Stimulated activated CD8-positive, alpha-beta memory T cell treated with anti-CD3 and anti-CD28 coated beads, Interleukin-12 subunit alpha, Interleukin-12 subunit beta, amount 100 ng/mL, for 4 hours (primary cell): ENCODE data around the gene ALOX12B.
"Not testable (repeated sequence)": the region's sequence is repeated elsewhere in the genome, so short reads cannot be mapped to it uniquely, and the experiment has no call there.

Experiments used
- DNase-seq: peaks from one replicate; pipeline ENCODE4 v3.0.0-alpha.2; 2020; ENCODE audit warnings: low read depth

ALOX12B gene

DNA sequence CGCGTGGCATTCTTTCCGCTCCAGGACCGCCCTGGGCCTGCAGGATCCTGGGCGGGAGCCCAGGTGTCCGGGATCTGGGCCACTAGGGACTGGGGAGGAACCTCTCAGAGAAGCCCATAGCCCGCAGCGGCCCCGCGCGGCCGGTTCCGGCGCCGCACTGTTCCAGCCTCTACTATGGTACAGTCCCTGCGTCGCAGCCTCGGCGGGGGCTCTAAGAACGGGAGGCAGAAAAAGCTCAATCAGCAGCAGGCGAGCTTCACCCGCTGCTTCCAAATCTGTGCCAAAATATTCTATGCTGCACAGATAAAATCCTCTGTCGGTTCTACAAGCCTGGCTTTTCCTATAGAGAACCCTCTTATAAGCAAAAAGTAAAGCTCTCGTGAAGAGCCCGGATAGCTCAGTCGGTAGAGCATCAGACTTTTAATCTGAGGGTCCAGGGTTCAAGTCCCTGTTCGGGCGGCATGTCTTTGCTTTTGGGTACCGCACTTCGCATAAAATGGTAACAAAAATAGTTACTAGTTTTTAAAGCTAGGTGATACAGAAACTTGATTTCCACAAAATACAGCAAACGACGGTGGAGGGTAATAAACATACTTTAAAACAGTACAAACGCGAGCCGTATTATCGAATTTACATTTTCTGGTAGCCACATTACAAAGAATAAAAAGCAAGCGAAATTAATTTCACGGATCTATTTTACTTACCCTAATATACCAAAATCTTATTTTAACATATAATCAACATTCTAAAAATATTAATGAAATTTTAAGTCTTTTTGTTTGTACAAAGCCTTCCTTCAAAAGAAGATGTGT lies 31.5 kb upstream of the ALOX12B start:
- peak; percentile 75 for DNase-seq

DNA sequence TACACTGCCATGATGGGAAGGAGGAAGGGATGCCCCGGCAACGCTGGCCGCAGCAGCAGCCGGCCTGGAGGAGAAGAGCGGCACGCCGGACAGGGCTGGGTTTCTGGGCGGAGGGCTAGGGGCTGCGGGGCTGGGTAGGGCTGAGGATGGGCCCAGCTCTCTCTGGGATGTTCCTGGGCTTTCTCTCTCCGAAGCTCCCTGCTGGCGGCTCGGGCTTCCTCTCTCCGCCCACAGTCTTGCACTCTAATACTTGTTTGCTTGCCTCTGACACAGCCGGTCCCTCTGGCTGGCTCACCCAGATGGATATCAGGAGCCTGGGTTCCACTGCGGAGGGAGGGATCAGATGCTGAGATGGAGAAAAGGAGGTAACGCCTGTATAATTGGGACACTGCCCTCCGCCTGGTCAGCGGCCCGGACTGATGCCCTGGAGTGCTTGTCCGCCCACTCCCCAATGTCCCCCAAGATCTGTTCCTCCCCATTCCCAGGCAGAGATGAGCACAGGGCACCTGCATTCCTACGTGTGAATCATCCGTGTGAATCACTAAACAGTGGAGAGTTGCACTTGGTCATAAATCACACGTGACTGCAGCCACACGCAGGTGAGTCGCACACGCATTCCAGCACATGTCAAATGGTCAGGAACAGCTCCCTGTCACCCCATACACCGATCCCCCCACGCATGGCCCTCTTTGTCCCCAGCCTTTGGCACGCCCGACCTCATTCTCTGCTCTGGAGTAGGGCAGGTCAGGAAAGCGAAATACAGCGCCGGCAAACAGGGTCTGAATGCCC lies 30.7 kb upstream of the ALOX12B start, which contains the start of gene ALOXE3:
TSS of gene ALOXE3 (minus strand) at position 535 of the 789 bp plus-strand sequence. CDS start at position 11, 524 bp downstream.
- no peak for DNase-seq

DNA sequence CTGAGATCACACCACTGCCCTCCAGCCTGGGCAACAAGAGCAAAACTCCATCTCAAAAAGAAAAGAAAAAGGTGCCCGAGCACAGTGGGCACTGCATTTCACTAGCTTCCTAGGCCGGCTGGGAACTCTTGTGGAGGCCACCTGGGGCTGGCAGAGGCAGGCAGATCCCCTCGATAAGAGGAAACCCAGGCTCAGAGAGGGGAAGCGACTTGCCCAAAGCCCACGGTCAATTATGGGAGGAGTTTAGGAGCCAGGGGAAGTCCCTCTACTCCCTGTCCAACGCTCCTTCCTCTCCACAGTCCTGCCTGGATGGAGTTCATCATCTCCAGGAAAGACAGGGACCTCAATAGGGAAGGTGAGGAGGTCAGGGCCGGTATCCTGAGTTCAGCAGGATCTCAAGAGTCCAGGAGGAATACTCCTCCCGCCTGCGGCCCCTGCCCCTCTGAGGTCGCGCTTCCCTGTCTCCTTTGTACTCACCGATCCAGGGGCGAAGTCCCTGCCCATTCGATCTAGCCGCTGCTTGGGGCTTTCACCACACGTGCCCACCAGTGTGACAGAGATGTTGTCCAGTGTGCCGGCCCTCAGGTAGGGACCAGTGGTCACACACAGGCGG lies 30.0 kb upstream of the ALOX12B start:
- DNase-seq, result no peak

DNA sequence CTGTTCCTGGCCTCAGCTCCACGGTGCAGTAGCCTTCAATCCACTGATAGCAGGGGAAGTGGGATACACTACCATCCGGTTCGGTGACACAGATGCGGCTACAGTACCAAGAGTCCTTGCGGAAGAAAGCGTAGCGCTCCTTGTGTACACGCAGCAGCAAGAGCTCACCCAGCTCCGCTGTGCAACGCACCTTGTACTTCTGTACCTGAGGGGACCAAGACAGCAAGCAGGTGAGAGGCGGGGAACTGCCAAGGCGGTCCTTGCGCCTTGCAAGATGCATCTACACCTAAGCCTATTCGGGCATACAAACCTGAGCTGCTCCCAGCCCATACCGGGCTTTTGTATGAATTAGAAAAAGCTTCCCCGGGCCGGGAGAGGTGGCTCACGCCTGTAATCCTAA lies 29.3 kb upstream of the ALOX12B start:
- DNase-seq, result no peak

DNA sequence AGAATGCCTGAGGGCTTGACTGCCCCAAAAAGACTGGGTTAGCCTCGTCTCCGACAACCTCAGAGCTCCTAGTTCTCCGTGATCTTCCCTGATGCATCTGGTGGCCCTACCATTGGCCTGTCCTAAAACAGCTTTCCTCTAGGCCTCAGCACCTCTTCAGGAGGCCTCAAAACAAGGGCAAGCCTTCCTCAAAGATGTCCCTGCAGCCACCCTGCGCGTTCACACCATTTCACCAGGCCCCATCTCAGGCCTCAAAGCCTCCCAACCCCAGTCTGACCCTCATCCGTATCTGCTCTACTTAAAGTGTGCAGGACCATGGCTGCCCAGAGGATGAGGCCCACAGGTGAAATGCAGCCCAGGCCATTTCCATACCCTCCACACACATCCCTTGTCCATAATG lies 23.4 kb upstream of the ALOX12B start:
- no peak for DNase-seq

DNA sequence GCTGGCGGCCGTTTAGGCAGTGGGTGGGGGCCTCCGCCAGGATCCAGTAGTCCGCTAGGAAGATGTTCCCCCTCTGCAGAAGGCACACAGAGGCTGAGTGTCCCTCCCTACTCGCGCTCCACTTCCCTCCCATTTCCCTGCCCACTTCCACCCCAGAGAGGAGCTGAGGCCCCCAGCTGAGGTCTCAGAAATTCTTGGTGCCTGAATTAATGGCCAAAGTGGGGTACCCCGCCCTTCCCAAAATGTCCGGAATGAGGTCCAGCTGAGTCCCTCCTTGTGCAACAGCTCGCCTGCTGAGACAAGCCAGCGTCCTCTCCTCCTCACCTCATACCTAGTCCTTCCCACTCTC lies 22.9 kb upstream of the ALOX12B start:
- no peak for DNase-seq

DNA sequence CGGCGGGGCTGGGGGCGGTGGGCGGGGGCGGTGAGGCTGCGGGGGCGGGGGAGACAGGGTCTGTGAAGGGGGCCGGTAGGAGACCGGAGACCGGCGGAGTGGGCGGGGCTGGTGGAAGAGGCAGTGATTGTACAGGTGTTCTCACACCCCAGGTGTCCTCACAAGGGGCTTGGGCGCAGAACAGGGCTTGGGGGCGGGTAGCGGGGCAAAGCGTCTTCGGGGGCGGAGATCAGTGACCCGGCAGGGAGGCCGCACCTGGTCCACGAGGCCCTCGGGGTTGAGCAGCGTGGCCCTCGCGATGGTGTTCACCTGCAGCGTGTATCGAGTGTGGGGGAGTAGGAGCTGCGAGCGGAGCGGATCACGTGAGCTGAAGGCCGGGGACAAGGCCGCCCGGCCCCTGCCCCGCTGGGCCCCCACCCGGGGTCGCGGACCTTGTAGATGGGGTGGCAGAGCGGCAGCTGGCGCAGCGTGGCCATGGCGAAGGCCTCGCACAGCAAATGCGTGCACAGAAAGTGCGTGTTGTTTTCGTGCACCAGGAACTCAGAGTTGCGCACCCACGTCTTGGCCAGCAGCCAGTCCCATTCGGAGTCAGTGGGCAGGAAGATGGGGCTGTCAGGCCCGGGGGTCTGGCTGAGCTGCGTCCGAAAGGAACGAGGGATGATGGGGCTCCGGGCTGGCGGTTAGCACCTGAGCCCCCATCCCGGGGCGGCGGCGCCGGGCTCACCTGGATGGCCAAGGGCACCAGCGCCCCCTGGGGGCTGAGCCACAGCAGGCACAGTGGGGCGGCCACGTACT lies 22.3 kb upstream of the ALOX12B start:
- peak; percentile 63 for DNase-seq

DNA sequence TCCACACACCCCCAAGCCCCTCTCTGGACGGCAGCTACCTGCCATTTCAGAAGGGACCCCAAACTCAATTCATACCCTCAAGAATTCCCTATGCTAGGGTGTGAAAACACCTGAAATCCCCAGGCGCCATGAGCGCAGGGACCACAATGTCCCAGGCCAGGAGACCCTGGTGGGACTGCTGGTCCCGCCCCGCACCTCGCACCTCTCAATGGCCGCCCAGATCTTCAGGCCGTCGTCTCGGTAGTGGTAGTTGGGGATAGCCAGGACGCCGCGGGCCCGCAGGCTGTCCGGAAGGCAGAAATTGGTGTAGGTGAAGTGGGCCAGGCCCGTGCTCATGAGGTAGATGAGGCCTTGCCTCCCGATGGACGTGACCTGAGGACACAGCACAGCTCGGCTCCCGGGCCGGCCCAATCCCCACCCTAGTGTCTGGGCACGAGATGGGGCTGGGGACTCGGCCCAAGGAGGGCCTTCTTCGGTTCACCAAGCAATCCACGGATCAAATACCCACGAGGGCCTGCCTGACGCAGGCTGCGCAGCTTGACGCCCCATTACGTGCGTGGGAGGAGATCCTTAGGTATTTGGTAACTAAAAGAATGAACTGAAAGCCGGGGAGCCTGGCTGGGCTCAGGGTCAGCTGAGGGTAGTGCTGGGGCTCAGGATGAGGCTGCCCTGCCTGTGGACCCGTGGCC lies 21.6 kb upstream of the ALOX12B start:
- DNase-seq, result no peak

DNA sequence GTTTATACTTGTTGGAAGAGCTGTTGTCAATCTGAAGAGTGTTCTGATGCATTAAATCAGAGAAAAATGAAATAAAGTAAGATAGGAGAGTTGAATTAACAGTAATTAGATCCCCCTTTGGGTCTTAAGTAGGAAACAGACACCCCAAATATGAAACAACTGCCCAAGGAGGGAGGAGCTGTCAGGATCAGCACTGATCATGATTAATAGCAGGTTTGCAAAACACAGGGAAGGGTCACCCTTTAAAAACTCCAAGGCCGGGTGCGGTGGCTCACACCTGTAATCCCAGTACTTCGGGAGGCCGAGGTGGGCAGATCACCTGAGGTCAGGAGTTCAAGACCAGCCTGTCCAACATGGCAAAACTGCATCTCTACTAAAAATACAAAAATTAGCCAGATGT lies 19.5 kb upstream of the ALOX12B start:
- not testable (repeated sequence) for DNase-seq

DNA sequence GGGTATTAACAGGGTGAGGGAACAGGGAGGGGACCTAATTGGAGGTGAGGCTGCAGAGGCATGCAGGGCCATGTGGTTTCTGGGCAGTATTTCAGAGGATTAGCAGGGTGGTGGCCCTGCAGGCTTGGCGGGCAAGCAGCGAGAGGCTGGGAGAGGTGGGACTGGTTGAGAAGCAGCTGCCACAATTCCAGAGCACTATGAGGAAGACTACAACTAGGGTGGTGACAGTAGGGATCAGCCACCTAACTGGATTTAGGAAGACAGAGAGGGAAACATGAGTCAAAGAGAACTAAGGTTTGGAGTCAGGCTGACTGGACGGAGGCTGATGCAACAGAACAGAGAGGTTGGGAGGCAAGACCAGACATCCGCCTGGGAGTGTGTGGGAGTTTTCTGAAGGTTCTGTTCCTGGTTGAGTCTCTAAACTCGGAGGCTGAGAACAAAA lies 18.5 kb upstream of the ALOX12B start:
- DNase-seq, result no peak

DNA sequence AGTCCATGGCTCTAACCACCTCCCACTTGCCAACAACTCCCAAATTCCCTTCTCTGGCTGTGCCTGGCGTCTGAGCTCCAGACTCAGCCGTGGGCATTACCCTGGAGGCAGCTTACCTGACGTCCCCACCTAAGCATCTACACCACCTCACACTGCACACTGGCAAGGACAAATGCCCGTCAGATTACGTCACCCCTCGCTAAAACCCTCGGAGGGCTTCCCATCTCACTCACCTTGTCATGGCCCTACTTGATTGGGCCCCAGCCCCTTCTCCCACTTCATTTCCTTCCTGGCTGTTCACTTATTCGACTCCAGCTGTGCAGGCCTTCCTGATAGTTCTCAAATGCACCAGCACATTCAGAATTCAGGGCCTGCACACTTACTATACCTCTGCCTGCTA lies 17.4 kb upstream of the ALOX12B start:
- DNase-seq, result no peak

DNA sequence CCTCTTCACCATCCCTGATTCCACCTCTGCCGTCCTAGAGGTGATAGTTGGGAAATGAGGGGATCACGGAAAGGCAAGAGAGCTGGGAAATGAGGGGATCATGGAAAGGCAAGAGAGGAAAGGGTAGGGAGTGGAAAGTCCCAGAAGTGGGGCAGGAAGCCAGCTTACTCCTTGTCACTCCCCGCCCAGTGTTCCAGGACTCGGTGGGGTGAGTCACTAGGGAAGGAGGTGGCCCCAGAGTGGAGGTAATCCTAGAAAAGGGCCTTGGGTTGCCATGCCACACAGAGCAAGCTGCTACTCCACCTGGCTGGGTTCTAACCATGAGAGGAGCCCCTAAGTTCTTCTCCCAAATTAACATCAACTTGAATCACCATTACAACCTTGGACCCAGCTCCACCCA lies 16.0 kb upstream of the ALOX12B start:
- no peak for DNase-seq

DNA sequence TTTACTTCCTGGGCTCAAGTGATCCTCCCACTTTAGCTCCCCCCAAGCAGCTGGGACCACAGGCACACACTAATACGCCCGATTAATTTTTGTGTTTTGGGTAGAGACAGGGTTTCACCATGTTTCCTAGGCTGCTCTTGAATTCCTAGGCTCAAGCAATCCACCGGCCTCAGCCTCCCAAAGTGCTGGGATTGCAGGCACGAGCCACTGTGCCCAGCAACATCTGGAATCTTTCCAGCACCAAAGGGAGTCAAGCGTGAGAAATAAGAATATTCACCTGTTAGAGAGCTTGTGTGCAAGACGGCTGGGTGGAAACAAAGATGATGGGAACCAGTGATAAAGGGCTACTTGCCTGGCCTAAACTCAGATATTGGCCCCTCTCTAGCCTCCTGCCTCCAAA lies 14.2 kb upstream of the ALOX12B start:
- DNase-seq, result no peak

DNA sequence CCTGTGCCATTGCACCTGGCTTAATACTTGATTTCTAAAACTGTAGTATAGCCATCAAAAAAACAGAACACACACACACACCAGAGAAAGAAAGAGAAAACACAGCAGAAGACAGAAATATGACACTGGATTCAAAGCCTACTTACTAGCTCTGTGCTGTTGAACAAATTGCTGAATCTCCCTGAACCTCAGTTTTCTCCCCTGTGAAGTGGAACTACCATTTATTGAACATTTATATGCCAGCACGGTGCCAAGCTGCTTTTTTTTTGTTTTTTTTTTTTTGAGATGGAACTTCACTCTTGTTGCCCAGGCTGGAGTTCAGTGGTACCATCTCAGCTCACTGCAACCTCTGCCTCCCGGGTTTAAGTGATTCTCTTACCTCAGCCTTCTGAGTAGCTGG lies 13.2 kb upstream of the ALOX12B start:
- DNase-seq, result no peak

DNA sequence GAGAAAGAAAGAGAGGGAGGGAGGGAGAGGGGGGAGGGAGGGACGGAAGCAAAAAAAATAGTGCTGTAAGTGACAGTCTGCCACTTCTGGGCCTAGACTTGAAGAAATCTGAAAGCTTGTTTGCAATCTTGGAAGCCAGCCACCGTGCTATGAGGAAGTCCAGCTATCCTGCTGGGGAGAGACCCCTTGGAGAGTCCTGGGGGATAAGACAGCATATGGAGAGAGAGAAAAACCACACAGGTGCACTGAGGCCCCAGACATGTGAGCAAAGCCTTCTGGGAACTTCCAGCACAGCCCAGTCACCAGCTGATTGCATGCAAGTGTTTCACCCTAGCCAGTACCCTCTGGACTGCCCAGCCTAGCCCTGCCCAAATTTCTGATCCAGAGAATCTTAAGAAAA lies 12.6 kb upstream of the ALOX12B start:
- DNase-seq, result no peak

DNA sequence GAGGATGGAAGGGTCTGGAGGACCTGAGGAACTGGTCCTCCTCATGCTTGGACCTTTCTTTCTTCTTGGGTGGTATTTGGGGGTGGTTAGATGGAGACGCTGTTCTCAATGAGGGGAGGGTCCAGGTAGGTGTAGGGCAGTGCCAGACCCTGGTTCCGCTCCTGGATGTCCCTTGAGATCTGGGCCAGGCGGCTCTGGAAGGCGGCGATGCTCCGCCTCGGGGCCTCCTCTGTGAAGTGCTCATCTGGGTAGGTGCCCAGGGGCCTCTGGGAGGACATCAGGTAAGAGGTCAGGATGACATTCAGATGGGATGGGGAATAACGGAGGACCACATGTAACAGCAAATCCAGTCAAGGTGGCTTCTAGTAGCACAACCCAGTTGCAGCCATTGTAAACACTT lies 9.0 kb upstream of the ALOX12B start:
- DNase-seq, result no peak

DNA sequence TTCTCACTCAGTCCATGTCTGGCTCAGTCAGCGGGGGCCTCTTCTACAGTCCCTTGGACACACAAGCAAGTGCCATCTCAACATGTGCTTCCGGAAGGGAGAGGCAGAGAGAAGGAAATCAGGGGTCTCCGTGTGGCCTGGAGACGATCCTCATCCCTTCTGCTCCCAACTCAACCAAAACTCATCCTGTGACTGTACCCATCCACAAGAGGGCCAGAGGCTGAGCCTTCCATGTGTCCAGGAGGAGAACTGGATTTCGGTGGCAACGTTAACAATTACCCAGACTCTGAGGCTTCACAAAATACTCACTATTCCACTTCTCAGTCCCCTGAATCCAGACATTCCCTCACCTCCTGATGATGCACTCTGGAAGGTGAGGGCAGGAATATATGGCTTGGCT lies 7.8 kb upstream of the ALOX12B start:
- DNase-seq, result no peak

DNA sequence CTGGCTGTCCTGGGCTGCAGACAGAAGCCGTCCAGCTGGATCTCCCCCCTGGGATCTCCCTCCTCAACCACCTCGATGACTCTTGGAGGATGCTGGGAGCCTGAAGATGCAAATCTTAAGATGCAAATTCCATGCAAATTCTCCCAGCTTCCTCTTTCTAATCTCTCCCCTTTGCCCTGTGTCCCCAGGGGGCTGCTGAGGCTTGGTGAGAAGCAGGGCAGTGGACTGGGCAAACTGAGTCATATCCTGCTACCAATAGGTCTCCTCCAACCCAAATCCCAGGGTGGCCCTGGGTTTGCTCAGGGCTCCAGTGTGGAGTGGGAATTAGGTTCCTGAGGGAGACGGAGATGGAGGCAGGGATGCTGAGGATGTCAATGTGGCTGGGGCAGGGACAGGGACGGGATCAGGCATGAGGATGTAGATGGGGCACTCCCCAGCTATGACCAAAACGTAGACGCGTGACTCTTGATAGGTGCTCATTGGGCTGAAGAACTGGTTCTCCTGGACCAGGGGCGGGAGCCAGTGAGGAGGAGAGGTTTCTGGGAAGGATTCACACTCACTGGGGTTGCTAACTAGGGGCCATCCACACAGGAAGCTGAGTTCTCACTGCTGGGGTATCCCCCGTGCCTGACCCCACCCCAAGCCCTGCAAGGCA lies 3.6 kb upstream of the ALOX12B start:
- DNase-seq, result no peak

DNA sequence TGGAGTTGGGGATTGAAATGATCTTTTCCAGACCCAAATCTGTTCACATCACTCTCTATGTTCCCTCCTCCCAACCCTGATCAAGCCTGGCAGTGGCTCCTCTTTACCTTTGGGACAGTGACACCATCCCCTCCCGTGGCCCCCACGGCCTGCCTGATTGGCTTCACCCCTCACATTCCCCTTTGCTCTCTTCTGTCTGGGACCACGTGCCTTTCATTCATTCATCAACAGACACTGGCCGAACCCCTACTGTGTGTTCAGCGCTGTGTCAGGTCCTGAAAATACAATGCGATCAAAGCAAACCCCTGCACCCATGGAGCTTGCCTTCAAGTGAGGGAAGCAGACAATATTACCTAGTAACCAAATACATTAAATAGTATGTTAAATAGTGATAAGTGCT lies 2.2 kb upstream of the ALOX12B start:
- no peak for DNase-seq

DNA sequence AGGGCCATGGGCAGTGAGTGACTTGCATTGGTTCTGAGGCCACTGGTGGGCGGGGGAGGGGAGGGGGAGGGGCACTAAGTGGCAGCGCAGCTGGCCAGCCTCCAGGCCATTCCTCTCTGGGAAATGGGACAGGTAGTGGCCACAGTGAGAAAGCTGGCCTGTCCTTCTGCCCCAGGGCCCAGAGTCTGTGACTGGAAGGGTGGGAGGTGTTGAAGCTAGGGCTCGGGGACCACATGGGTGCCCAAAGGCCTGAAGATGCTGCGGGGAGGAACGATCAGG lies 375 bp upstream of the ALOX12B start:
- DNase-seq, result no peak

DNA sequence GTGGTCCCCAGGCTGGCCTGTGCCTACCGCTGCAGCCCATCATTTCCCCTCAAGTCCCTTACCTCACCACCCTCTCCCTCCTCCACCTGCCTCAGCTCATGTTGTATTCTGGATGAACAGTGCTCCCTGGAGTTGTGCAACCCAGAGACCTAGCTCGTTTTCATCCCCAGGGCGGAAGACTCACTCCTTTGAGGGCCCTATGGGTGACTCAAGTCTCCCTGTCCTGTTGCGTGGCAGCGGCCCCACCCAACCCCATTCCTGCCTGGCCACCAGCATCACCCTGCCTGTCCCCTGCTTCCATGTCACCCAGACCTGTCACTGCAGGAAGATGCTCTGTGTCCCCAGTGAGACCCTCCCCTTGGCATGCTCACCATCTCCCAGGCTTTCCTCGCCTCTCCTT lies 3.3 kb downstream of the ALOX12B start:
- no peak for DNase-seq
